ENCODE data around the gene PALM.

PALM gene

GRCh38 chr19:746956-747355, 38.2 kb downstream of the PALM start:
- TF ChIP-seq, protein P1, sequence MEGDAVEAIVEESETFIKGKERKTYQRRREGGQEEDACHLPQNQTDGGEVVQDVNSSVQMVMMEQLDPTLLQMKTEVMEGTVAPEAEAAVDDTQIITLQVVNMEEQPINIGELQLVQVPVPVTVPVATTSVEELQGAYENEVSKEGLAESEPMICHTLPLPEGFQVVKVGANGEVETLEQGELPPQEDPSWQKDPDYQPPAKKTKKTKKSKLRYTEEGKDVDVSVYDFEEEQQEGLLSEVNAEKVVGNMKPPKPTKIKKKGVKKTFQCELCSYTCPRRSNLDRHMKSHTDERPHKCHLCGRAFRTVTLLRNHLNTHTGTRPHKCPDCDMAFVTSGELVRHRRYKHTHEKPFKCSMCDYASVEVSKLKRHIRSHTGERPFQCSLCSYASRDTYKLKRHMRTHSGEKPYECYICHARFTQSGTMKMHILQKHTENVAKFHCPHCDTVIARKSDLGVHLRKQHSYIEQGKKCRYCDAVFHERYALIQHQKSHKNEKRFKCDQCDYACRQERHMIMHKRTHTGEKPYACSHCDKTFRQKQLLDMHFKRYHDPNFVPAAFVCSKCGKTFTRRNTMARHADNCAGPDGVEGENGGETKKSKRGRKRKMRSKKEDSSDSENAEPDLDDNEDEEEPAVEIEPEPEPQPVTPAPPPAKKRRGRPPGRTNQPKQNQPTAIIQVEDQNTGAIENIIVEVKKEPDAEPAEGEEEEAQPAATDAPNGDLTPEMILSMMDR (conservative IDR thresholded peaks at IDR 0.05; ENCODE audit: low read depth, low read length) = no peak
- H3K4me3 ChIP-seq (ENCODE audit: low read length) = no peak overlapping the region
- no peak for DNase-seq (ENCODE audit: low read depth)

- DNase-seq (ENCODE audit: low read depth) = no peak
- TF ChIP-seq, protein P1 (conservative IDR thresholded peaks at IDR 0.05; ENCODE audit: low read depth, low read length) = no peak
- no peak overlapping the region for H3K4me3 ChIP-seq (ENCODE audit: low read length)
Measured at GRCh38 chr19:747432-748273, 38.9 kb downstream of the PALM start.

DNA sequence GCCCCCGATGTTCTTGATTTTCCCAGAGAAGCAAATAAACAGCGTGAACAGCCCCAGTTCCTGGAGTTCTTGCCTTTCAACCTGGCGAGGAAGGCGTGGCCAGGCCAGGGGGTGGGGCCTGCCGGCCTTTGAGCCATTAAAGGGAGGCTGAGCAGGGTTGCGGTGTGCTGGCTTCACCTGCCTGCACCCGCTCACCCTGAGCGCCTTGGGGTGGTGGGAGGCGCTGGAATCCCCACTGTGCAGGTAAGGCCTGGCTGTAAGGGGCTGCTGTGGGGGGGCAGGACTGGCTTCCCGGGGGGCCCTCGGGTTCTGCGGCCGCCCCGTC, 39.5 kb downstream of the PALM start:
- no peak overlapping the region for H3K4me3 ChIP-seq (ENCODE audit: low read length)
- TF ChIP-seq, protein P1 (conservative IDR thresholded peaks at IDR 0.05; ENCODE audit: low read depth, low read length) = no peak
- DNase-seq (ENCODE audit: low read depth) = no peak

- no peak for DNase-seq (ENCODE audit: low read depth)
- H3K4me3 ChIP-seq (ENCODE audit: low read length) = no peak overlapping the region
- TF ChIP-seq, protein P1 (conservative IDR thresholded peaks at IDR 0.05; ENCODE audit: low read depth, low read length) = no peak
Measured at GRCh38 chr19:749811-750210, 41.1 kb downstream of the PALM start.

- TF ChIP-seq, protein P1 (conservative IDR thresholded peaks at IDR 0.05; ENCODE audit: low read depth, low read length) = no peak
- no peak within 1 kb of the TSS for H3K4me3 ChIP-seq (ENCODE audit: low read length)
- DNase-seq (ENCODE audit: low read depth) = no peak
Measured at GRCh38 chr19:750640-751423, 42.1 kb downstream of the PALM start, which contains the start of gene MISP. Gene MISP (plus strand): TSS chr19:751112. CDS start chr19:756947, 5,835 bp downstream.

GRCh38 chr19:751501-752341, 43.0 kb downstream of the PALM start:
- H3K4me3 ChIP-seq (ENCODE audit: low read length) = no peak overlapping the region
- TF ChIP-seq, protein P1 (conservative IDR thresholded peaks at IDR 0.05; ENCODE audit: low read depth, low read length) = no peak
- DNase-seq (ENCODE audit: low read depth) = no peak

All from retinal pigment epithelial cell (primary cell).